IMR-90 (cell line): ENCODE results near the gene OR52I1. TPM values are rescaled to one million over a fixed set of nuclear protein-coding genes. Genes with fewer than 3 reads are reported as not detected.

ENCODE experiments used
- ATAC-seq: fragments of 200-7000 bp; cut with Tn5 transposase; 2 replicates; pipeline ENCODE4 v1.9.1; 2020; ENCODE audit warnings: low read depth, mild to moderate bottlenecking, moderate library complexity
- BruUV-seq: library from RNA; stranded (reverse); fragments of 400-500 nt; replicated peaks from 2 replicates; lab custom pipeline; 2021; lab: Mats Ljungman, UMichigan
- CTCF ChIA-PET: fragments of 300-600 bp; formaldehyde crosslinking; extraction: SDS; loops from one replicate; lab custom pipeline; 2021; ENCODE audit warnings: antibody characterized with exemption; lab: Yijun Ruan, JAX
- POLR2A ChIA-PET: fragments of 300-600 bp; sonication (Branson Sonifier 250); formaldehyde crosslinking; loops from one replicate; lab custom pipeline; 2022; ENCODE audit warnings: antibody characterized with exemption; ENCODE audit not compliant: unreplicated experiment; lab: Charles Lee
- DNase-seq: peaks from one replicate; pipeline ENCODE4 v3.0.0; 2013
- H2AFZ ChIP-seq: replicated peaks from 2 replicates; pipeline ENCODE3; 2013; ENCODE audit warnings: low read length, mild to moderate bottlenecking; ENCODE audit not compliant: poor library complexity
- H2AK5ac ChIP-seq: 2 replicates; pipeline ENCODE4 v1.6.1; 2013; ENCODE audit warnings: low read depth, low read length, inconsistent platforms
- H2AK9ac ChIP-seq: replicated peaks from 2 replicates; pipeline ENCODE3; 2013; ENCODE audit warnings: mild to moderate bottlenecking, low read depth, low read length, moderate library complexity; ENCODE audit not compliant: poor library complexity
- H2BK120ac ChIP-seq: 2 replicates; pipeline ENCODE4 v1.6.1; 2013; ENCODE audit warnings: low read depth, low read length, inconsistent platforms
- H2BK15ac ChIP-seq: 3 replicates; pipeline ENCODE4 v1.6.1; 2013; ENCODE audit warnings: low read depth, low read length, inconsistent platforms
- H2BK20ac ChIP-seq: 2 replicates; pipeline ENCODE4 v1.6.1; 2013; ENCODE audit warnings: low read depth, mild to moderate bottlenecking, inconsistent platforms, low read length, moderate library complexity
- H2BK5ac ChIP-seq: 2 replicates; pipeline ENCODE4 v1.6.1; 2013; ENCODE audit warnings: mild to moderate bottlenecking, low read depth, low read length, inconsistent platforms; ENCODE audit not compliant: poor library complexity, severe bottlenecking
- H3K14ac ChIP-seq: replicated peaks from 2 replicates; pipeline ENCODE4 v1.6.1; 2013; ENCODE audit warnings: low read depth, low read length, inconsistent platforms
- H3K18ac ChIP-seq: 2 replicates; pipeline ENCODE4 v1.6.1; 2013; ENCODE audit warnings: low read depth, low read length, control low read depth
- H3K23ac ChIP-seq: 2 replicates; pipeline ENCODE4 v1.6.1; 2013; ENCODE audit warnings: low read depth, low read length, inconsistent platforms
- H3K27ac ChIP-seq: 2 replicates; pipeline ENCODE4 v1.5.1; 2013; ENCODE audit warnings: mild to moderate bottlenecking, control low read depth, low read length; ENCODE audit not compliant: insufficient read depth
- H3K27me3 ChIP-seq: 2 replicates; pipeline ENCODE4 v1.6.1; 2013; ENCODE audit warnings: low read length; ENCODE audit not compliant: control insufficient read depth, insufficient read depth
- H3K36me3 ChIP-seq: 2 replicates; pipeline ENCODE4 v1.6.1; 2013; ENCODE audit warnings: low read length, mixed read lengths; ENCODE audit not compliant: control insufficient read depth, insufficient read depth
- H3K4ac ChIP-seq: 2 replicates; pipeline ENCODE4 v1.6.1; 2013; ENCODE audit warnings: low read depth, low read length, inconsistent platforms
- H3K4me1 ChIP-seq: 2 replicates; pipeline ENCODE4 v1.6.1; 2013; ENCODE audit warnings: low read length, mixed read lengths; ENCODE audit not compliant: control insufficient read depth, insufficient read depth
- H3K4me2 ChIP-seq: 2 replicates; pipeline ENCODE4 v1.6.1; 2013; ENCODE audit warnings: low read depth, mild to moderate bottlenecking, control low read depth, low read length, moderate library complexity
- H3K4me3 ChIP-seq: 2 replicates; pipeline ENCODE4 v1.5.1; 2013; ENCODE audit warnings: low read depth, mild to moderate bottlenecking, control low read depth, low read length, moderate library complexity; ENCODE audit not compliant: insufficient read depth
- H3K56ac ChIP-seq: 2 replicates; pipeline ENCODE4 v1.6.1; 2013; ENCODE audit warnings: low read length, inconsistent platforms; ENCODE audit not compliant: insufficient read depth; ENCODE audit errors: extremely low read depth
- H3K79me1 ChIP-seq, 2 experiments: 2 replicates each; pipeline ENCODE4 v1.6.1; 2013; ENCODE audit warnings: low read length in 2 of 2, inconsistent platforms in 1 of 2, low read depth in 1 of 2
- H3K9ac ChIP-seq: 2 replicates; pipeline ENCODE4 v1.6.1; 2013; ENCODE audit warnings: low read depth, low read length, control low read depth
- H3K9me1 ChIP-seq: 2 replicates; pipeline ENCODE4 v1.6.1; 2013; ENCODE audit warnings: low read length, inconsistent platforms; ENCODE audit not compliant: insufficient read depth
- H3K9me3 ChIP-seq: 2 replicates; pipeline ENCODE4 v1.6.1; 2013; ENCODE audit warnings: low read length; ENCODE audit not compliant: control insufficient read depth, insufficient read depth
- H4K20me1 ChIP-seq: 2 replicates; pipeline ENCODE4 v1.6.1; 2013; ENCODE audit warnings: low read length, inconsistent platforms; ENCODE audit not compliant: insufficient read depth
- H4K5ac ChIP-seq: 2 replicates; pipeline ENCODE4 v1.6.1; 2013; ENCODE audit warnings: mild to moderate bottlenecking, low read depth, low read length, control low read depth
- H4K8ac ChIP-seq, 2 experiments: 2 replicates each; pipeline ENCODE4 v1.6.1; 2013; ENCODE audit warnings: low read depth in 2 of 2, low read length in 2 of 2, control low read depth in 1 of 2, inconsistent platforms in 1 of 2
- H4K91ac ChIP-seq: 2 replicates; pipeline ENCODE4 v1.6.1; 2013; ENCODE audit warnings: low read depth, low read length, inconsistent platforms; ENCODE audit not compliant: insufficient read depth
- BHLHE40 ChIP-seq: fragments of 150-350 bp; IDR thresholded peaks from 2 replicates; pipeline ENCODE4 v1.6.1; 2016; ENCODE audit warnings: mild to moderate bottlenecking, low read depth, low read length
- CEBPB ChIP-seq: IDR thresholded peaks from 2 replicates; pipeline ENCODE4 v1.6.1; 2012; ENCODE audit warnings: low read depth, low read length, improper control_type of control experiment
- CTCF ChIP-seq: conservative IDR thresholded peaks from 2 replicates; pipeline ENCODE4 v1.5.1; 2012; ENCODE audit warnings: mild to moderate bottlenecking, low read depth, low read length, improper control_type of control experiment
- ELK1 ChIP-seq: fragments of 150-350 bp; IDR thresholded peaks from 2 replicates; pipeline ENCODE4 v1.6.1; 2016; ENCODE audit warnings: low read depth, mild to moderate bottlenecking, low read length, moderate library complexity, borderline replicate concordance
- FOS ChIP-seq: fragments of 150-350 bp; IDR thresholded peaks from 2 replicates; pipeline ENCODE4 v1.6.1; 2016; ENCODE audit warnings: low read depth, low read length
- MAFK ChIP-seq: IDR thresholded peaks from 2 replicates; pipeline ENCODE4 v1.6.1; 2012; ENCODE audit warnings: low read depth, low read length, improper control_type of control experiment
- MAZ ChIP-seq: IDR thresholded peaks from 2 replicates; pipeline ENCODE4 v1.6.1; 2012; ENCODE audit warnings: low read depth, mild to moderate bottlenecking, low read length, improper control_type of control experiment, moderate library complexity, borderline replicate concordance
- MXI1 ChIP-seq: IDR thresholded peaks from 2 replicates; pipeline ENCODE4 v1.6.1; 2012; ENCODE audit warnings: low read depth, mild to moderate bottlenecking, low read length, moderate library complexity, borderline replicate concordance
- NFE2L2 ChIP-seq: fragments of 150-350 bp; IDR thresholded peaks from 2 replicates; pipeline ENCODE4 v1.6.1; 2016; ENCODE audit warnings: low read depth, mild to moderate bottlenecking, low read length
- POLR2A ChIP-seq: IDR thresholded peaks from 2 replicates; pipeline ENCODE4 v1.6.1; 2012; ENCODE audit warnings: mild to moderate bottlenecking, low read depth, low read length
- RAD21 ChIP-seq: IDR thresholded peaks from 2 replicates; pipeline ENCODE4 v1.6.1; 2012; ENCODE audit warnings: low read length, improper control_type of control experiment
- RCOR1 ChIP-seq: IDR thresholded peaks from 2 replicates; pipeline ENCODE4 v1.6.1; 2012; ENCODE audit warnings: mild to moderate bottlenecking, low read length, improper control_type of control experiment; ENCODE audit not compliant: insufficient replicate concordance
- RFX5 ChIP-seq: IDR thresholded peaks from 2 replicates; pipeline ENCODE4 v1.8.0; 2012; ENCODE audit warnings: low read depth, mild to moderate bottlenecking, low read length, moderate library complexity
- SMC3 ChIP-seq: fragments of 150-350 bp; IDR thresholded peaks from 2 replicates; pipeline ENCODE4 v1.6.1; 2016; ENCODE audit warnings: low read depth, mild to moderate bottlenecking, antibody characterized with exemption, low read length, moderate library complexity
- WGBS, 2 experiments: methylation state at CpG; one replicate each; pipeline versions ENCODE4 v1.1.5 to v1.1.7; 2013; ENCODE audit warnings: missing lambda C conversion rate in 2 of 2; ENCODE audit not compliant: insufficient read length in 1 of 2; ENCODE audit errors: extremely low coverage in 2 of 2; 5-methylcytosine and 5-hydroxymethylcytosine counted together
- dilution Hi-C: fragments of 300-500 bp; cut with HindIII; formaldehyde crosslinking; loops from one replicate; pipeline ENCODE4 v1.14.3; 2018; ENCODE audit warnings: low sequenced_read_pairs; ENCODE audit not compliant: unreplicated experiment
- in situ Hi-C: fragments of 300-500 bp; cut with MboI; formaldehyde crosslinking; loops from 3 replicates; pipeline ENCODE4 v1.14.3; 2019; ENCODE audit warnings: low sequenced_read_pairs, inconsistent platforms, mixed read lengths
- intact Hi-C: fragments of 100-400 bp; cut with micrococcal nuclease; formaldehyde crosslinking; loops from 2 replicates; pipeline ENCODE4 v1.10.0; 2022
- polyA plus RNA-seq, 3 experiments: library from polyadenylated mRNA; depleted of rRNA; stranded (reverse); fragments of >200 nt; gene quantifications; 2 replicates each; pipeline ENCODE4 v1.2.3, GENCODE V29; 2012; ENCODE audit warnings: low replicate concordance in 1 of 3
- total RNA-seq: library from RNA; depleted of rRNA; stranded (reverse); fragments of >200 nt; gene quantifications from 2 replicates; pipeline ENCODE4 v1.2.3, GENCODE V29; 2012
- TF ChIP-seq, protein P1 (sequence below): fragments of 150-350 bp; IDR thresholded peaks from 2 replicates; pipeline ENCODE4 v1.6.1; 2017; ENCODE audit warnings: mild to moderate bottlenecking, antibody characterized with exemption, low read length, low read depth

The OR52I1 gene
- total and polyA plus RNA-seq, 2 of the 4 experiments (the other 2 are of a cell fraction) = not detected

GRCh38 chr11:4642043-4642442 is 48.2 kb downstream of the OR52I1 start:
- H2BK5ac ChIP-seq = no peak overlapping the region
- dilution Hi-C loops (no loop called here), intact Hi-C loops (no loop called here), in situ Hi-C loops (no loop called here)
- H3K14ac ChIP-seq = 0 out of 2 replicates have a peak overlapping the region, but pooled peaks have one; percentile 14
- H2AK9ac ChIP-seq = no peak overlapping the region
- ChIA-PET POLR2A (no interaction called here), CTCF (no interaction called here)
- no peaks in the 10 kb centered on the region for H3K9me1 ChIP-seq
- H3K56ac ChIP-seq = no peak overlapping the region
- H3K79me1 ChIP-seq = no peaks in the 10 kb centered on the region
- H3K36me3 ChIP-seq = no peaks in the 10 kb centered on the region
- H3K4me2 ChIP-seq = no peak overlapping the region
- H3K4ac ChIP-seq = no peak overlapping the region
- H3K27me3 ChIP-seq = no peaks in the 10 kb centered on the region
- no peak overlapping the region for H2AK5ac ChIP-seq
- TF ChIP-seq CTCF (no peak), POLR2A (no peak), RFX5 (no peak), NFE2L2 (no peak), RCOR1 (no peak), MAFK (no peak), MAZ (no peak), RAD21 (no peak), ELK1 (no peak), SMC3 (no peak), BHLHE40 (no peak), MXI1 (no peak), CEBPB (no peak), FOS (no peak)
- TF ChIP-seq, protein P1, sequence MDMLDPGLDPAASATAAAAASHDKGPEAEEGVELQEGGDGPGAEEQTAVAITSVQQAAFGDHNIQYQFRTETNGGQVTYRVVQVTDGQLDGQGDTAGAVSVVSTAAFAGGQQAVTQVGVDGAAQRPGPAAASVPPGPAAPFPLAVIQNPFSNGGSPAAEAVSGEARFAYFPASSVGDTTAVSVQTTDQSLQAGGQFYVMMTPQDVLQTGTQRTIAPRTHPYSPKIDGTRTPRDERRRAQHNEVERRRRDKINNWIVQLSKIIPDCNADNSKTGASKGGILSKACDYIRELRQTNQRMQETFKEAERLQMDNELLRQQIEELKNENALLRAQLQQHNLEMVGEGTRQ = no peak
- ATAC-seq (no peak), DNase-seq (no peak)
- H2BK20ac ChIP-seq = 0 out of 2 replicates have a peak overlapping the region, but pooled peaks have one; percentile 0
- H4K5ac ChIP-seq = no peak overlapping the region
- H3K18ac ChIP-seq = no peak overlapping the region
- H3K23ac ChIP-seq = no peak overlapping the region
- 75% methylated on average over 3 of the region's 7 CpGs; no CpG with 5 or more reads in 1 of the 2 experiments for WGBS, 2 experiments
- no TSS peak for BruUV-seq
- H3K4me1 ChIP-seq = no peaks in the 10 kb centered on the region
- H4K20me1 ChIP-seq = no peaks in the 10 kb centered on the region
- H4K8ac ChIP-seq = no peak overlapping the region
- no peak overlapping the region for H2BK15ac ChIP-seq
- no peak overlapping the region; the same call in 1 of the 2 replicates for H4K91ac ChIP-seq
- H3K9me3 ChIP-seq = no peaks in the 10 kb centered on the region
- no peak overlapping the region for H3K4me3 ChIP-seq
- H3K9ac ChIP-seq = no peak overlapping the region
- no peak overlapping the region for H2AFZ ChIP-seq
- H3K27ac ChIP-seq = no peak overlapping the region
- H2BK120ac ChIP-seq = no peak overlapping the region
